Erythroblast (primary cell): ENCODE data around the gene ZBTB21.

Source experiments
- GATA1 ChIP-seq: IDR thresholded peaks from 2 replicates; pipeline ENCODE4 v1.6.1; 2011; ENCODE audit warnings: low read depth, mild to moderate bottlenecking, control low read depth, low read length, moderate library complexity
- POLR2A ChIP-seq: IDR thresholded peaks from 2 replicates; pipeline ENCODE4 v1.6.1; 2011; ENCODE audit warnings: mild to moderate bottlenecking, low read length

GRCh38 chr21:41951876-41952567, 58.1 kb downstream of the ZBTB21 start:
- TF ChIP-seq POLR2A (no peak), GATA1 (no peak)
